ENCODE results near the gene ITPA. TPM values are rescaled to one million over a fixed set of nuclear protein-coding genes. Genes with fewer than 3 reads are reported as not detected.

The ITPA gene
- total RNA-seq, 4 donors from 2014 or later = 21.8 to 51.8 (median 38.8) TPM

DNA sequence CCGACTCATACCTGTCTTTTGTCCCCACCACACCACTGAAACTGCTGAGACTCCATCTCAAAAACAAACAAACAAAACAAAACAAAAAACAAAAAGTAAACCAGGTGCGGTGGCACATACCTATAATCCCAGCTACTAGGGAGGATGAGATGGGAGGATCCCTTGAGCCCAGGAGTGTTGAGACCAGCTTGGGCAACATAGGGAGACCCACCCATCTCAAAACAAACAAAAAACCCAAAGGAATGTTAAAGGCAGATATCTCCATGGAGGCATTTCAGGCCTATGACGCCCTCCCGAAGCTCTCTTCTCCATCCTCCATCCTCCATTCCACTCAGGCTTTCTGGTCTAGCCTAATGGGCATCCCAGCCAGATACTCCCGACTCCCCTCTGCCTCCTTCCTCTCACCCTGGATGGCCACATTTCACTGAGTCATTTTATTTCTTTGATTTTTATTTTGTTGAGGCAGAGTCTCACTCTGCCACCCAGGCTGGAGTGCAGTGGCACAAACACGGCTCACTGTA lies 32.9 kb downstream of the ITPA start:
- TF ChIP-seq, protein P1, sequence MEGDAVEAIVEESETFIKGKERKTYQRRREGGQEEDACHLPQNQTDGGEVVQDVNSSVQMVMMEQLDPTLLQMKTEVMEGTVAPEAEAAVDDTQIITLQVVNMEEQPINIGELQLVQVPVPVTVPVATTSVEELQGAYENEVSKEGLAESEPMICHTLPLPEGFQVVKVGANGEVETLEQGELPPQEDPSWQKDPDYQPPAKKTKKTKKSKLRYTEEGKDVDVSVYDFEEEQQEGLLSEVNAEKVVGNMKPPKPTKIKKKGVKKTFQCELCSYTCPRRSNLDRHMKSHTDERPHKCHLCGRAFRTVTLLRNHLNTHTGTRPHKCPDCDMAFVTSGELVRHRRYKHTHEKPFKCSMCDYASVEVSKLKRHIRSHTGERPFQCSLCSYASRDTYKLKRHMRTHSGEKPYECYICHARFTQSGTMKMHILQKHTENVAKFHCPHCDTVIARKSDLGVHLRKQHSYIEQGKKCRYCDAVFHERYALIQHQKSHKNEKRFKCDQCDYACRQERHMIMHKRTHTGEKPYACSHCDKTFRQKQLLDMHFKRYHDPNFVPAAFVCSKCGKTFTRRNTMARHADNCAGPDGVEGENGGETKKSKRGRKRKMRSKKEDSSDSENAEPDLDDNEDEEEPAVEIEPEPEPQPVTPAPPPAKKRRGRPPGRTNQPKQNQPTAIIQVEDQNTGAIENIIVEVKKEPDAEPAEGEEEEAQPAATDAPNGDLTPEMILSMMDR (IDR thresholded peaks at IDR 0.05; ENCODE audit: low read depth) = no peak

DNA sequence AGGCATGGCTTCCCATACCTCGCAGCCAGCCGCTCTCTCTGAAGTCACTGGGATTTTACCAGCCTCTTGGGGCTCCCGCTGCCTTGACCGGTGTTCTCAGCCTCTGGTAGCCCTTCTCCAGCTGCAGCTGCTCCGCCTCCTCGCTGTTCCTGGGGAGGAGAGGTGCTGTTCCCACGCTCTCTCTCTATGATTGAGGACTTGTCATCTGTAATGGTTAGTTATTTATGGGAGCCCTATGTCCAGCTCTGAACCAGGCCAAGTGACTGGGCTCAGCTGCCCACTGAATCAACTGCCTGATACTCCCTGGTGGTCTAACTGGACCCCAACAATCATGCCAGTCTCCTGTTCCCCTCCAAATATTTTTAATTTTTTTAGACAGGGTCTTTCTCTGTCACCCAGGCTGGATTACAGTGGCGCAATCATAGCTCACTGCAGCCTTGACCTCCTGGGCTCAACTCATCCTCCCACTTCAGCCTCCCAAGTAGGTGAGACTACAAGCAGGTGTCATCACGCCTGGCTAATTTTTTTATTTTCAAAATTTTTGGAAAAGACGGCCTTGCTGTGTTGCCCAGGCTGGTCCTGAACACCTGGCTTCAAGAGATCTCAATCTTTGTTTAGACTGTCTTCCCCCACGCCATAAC lies 34.5 kb downstream of the ITPA start:
- TF ChIP-seq, protein P1 (IDR thresholded peaks at IDR 0.05; ENCODE audit: low read depth) = no peak

DNA sequence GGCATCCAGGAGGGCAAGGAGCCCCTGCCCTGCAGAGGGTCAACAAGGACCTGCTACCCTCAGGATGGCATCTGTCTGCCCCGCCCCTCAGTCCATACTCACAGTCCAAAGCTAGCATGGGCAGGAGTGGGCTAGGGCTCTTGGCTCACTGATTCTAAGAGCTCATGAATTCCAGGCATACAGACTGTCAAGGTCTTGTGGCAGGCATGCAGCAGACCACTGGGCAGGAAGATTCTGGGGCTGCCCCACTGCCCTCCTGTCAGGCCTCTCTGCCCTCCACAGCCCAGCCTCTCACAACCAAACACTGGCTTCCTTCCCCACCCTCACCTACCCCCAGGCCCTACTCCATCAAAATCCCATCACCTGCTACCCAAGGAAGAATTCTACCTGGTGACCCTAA lies 35.3 kb downstream of the ITPA start:
- TF ChIP-seq, protein P1 (IDR thresholded peaks at IDR 0.05; ENCODE audit: low read depth) = no peak

DNA sequence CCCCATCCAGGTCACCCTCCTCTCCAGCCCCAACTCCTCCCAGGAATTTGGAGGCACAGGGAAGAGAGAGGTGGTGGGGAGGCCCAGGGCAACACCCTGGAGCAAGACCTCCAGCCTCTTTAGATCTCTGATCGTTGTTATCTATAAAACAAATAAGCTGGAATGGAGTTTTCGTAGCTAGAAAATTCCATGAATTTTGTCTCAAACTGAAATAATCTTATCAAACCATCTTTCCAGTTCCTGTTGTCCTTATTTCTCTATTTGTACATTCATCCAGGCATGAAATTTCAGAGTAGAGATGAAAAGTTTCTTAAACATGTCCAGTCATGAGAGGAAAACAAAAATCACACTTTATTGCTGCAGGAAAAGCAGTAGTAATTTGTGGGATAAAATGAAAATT lies 35.9 kb downstream of the ITPA start:
- TF ChIP-seq, protein P1 (IDR thresholded peaks at IDR 0.05; ENCODE audit: low read depth) = no peak

DNA sequence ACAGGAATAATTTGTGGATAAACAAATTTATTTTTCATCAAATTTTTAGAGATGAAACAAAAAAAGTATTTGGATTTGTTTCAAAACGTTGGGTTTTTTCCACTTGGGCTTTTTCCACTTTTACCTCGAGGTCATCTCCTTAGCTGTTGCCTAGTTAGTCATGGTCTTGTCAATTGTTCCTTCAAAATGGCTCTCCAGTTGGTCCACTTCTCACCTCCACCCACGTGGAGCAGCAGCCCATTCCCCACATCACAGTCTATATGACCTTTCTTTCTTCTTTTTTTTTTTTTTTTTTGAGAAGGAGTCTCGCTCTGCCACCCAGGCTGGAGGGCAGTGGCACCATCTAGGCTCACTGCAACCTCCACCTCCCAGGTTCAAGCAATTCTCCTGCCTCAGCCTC lies 36.4 kb downstream of the ITPA start:
- TF ChIP-seq, protein P1 (IDR thresholded peaks at IDR 0.05; ENCODE audit: low read depth) = no peak

DNA sequence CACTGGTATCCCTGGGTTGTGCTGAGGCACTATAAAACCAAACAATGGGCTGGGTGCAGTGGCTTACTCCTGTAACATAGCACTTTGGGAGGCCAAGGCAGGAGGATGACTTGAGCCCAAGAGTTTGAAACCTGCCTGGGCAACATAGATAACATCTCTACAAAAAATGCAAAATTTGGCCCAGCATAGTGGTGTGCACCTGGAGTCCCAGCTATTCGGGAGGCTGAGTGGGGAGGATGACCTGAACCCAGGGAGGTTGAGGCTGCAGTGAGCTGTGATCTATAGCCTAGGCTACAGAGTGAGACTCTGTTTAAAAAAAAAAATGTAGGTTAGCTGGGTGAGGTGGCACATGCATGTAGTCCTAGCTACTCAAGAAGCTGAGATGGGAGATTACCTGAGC lies 37.4 kb downstream of the ITPA start:
- TF ChIP-seq, protein P1 (IDR thresholded peaks at IDR 0.05; ENCODE audit: low read depth) = no peak

DNA sequence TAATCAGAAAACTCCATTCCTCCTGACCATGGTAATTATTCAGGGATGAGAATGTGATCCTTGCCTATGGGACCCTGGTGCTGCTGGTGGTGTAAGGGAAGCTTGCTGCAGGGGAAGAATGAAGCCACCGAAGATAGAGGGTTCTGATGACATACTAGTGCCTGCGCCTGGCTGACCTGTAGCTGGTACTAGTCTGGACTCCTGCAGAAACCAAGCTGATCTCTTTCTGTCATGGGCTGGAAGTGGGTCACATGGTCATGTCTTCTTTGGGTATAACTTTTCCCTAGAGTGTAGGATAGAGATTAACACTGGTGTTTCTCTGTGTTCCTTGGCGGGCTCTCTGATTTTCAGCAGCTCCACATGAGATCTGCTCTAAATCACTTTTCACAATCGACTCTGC lies 38.3 kb downstream of the ITPA start:
- TF ChIP-seq, protein P1 (IDR thresholded peaks at IDR 0.05; ENCODE audit: low read depth) = no peak

Measured in subcutaneous adipose tissue (tissue), 4 donors.